Measurements from ENCODE around the gene RNF103. TPM values are rescaled to one million over a fixed set of nuclear protein-coding genes. Genes with fewer than 3 reads are reported as not detected.

RNF103 gene
- polyA plus RNA-seq, 1 of the 3 experiments (the other 2 are of a cell fraction) = 7.0 TPM

DNA sequence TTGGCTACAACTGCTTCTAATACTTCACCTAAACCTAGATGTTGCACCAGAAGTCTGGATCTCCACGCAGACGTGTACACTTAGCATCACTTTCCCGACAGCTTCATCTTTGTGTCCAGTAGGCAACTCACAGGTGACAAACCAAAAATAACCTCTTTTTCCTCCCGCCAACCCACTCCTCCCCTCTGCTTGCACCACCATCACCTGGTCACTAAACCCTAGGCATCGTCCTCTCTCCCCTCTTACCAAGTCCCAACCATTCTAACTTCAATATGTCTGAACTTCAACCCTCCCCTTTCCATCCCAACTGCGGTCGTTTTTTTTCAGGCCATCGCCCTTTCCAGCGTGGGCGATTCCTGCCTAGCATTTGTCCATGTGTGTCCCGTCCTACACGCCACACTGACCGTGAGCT, 60.0 kb downstream of the RNF103 start:
- ChIA-PET CTCF (interaction anchor here (0.9 to 1.3 kb wide), 2 partner anchors 58 to 245 kb away, joined by 3 to 5 read pairs; no protein-coding TSS in a partner anchor), POLR2A (interaction anchor here (1.4 kb wide), 1 partner anchor 59 kb away, joined by 3 read pairs; no protein-coding TSS in a partner anchor)
- Histone ChIP-seq H2AFZ (ENCODE audit: low read depth) (peak overlapping the region; percentile 97; the same call in 1 of the 2 replicates), H4K20me1 (ENCODE audit: insufficient read depth) (no peaks in the 10 kb centered on the region), H3K9ac (peak overlapping the region; percentile 97; the same call in 1 of the 2 replicates), H3K79me2 (ENCODE audit: insufficient read depth) (peaks cover 42% of the 10 kb centered on the region), H3K9me2 (no peaks in the 10 kb centered on the region), H3K9me3 (no peaks in the 10 kb centered on the region), H3K27me3 (ENCODE audit: insufficient read depth) (no peaks in the 10 kb centered on the region), H3K27ac (ENCODE audit: low read depth in 2 of 2, low read length in 1 of 2) (peak overlapping the region; percentile 95 to 99), H3K4me1 (ENCODE audit: control insufficient read depth in 1 of 2, insufficient read depth in 2 of 2, low read depth in 1 of 2, low read length in 1 of 2) (peaks cover 0 to 14% of the 10 kb centered on the region in 2 experiments; a peak in 3 of 4 replicates), H3K4me3 (ENCODE audit: low read depth in 2 of 2, low read length in 1 of 2) (peak overlapping the region in 1 of 2 experiments; percentile 92; a peak in 3 of 4 replicates), H3K36me3 (replicated peaks in 1 of 2; ENCODE audit: control insufficient read depth in 1 of 2, insufficient read depth in 2 of 2, low read length in 1 of 2) (peaks cover 2 to 8% of the 10 kb centered on the region in 2 experiments), H3F3A (replicated peaks; ENCODE audit: insufficient read depth) (no peaks in the 10 kb centered on the region), H3K4me2 (peak overlapping the region; percentile 84; the same call in 1 of the 2 replicates)
- DNase-seq = no peak
- TF ChIP-seq, protein P1, sequence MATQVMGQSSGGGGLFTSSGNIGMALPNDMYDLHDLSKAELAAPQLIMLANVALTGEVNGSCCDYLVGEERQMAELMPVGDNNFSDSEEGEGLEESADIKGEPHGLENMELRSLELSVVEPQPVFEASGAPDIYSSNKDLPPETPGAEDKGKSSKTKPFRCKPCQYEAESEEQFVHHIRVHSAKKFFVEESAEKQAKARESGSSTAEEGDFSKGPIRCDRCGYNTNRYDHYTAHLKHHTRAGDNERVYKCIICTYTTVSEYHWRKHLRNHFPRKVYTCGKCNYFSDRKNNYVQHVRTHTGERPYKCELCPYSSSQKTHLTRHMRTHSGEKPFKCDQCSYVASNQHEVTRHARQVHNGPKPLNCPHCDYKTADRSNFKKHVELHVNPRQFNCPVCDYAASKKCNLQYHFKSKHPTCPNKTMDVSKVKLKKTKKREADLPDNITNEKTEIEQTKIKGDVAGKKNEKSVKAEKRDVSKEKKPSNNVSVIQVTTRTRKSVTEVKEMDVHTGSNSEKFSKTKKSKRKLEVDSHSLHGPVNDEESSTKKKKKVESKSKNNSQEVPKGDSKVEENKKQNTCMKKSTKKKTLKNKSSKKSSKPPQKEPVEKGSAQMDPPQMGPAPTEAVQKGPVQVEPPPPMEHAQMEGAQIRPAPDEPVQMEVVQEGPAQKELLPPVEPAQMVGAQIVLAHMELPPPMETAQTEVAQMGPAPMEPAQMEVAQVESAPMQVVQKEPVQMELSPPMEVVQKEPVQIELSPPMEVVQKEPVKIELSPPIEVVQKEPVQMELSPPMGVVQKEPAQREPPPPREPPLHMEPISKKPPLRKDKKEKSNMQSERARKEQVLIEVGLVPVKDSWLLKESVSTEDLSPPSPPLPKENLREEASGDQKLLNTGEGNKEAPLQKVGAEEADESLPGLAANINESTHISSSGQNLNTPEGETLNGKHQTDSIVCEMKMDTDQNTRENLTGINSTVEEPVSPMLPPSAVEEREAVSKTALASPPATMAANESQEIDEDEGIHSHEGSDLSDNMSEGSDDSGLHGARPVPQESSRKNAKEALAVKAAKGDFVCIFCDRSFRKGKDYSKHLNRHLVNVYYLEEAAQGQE (IDR thresholded peaks at IDR 0.05; ENCODE audit: low read depth, low read length) = no peak
- 0 out of 2 replicates have a peak, but pooled peaks have one; percentile 25 for TF ChIP-seq GATA2 (CRISPR knock-in tag; IDR thresholded peaks at IDR 0.05)
- no peak for TF ChIP-seq JUND (IDR thresholded peaks at IDR 0.05)
- WGBS (ENCODE audit: low lambda C conversion rate) = 70% methylated on average over 13 of the region's 13 CpGs

DNA sequence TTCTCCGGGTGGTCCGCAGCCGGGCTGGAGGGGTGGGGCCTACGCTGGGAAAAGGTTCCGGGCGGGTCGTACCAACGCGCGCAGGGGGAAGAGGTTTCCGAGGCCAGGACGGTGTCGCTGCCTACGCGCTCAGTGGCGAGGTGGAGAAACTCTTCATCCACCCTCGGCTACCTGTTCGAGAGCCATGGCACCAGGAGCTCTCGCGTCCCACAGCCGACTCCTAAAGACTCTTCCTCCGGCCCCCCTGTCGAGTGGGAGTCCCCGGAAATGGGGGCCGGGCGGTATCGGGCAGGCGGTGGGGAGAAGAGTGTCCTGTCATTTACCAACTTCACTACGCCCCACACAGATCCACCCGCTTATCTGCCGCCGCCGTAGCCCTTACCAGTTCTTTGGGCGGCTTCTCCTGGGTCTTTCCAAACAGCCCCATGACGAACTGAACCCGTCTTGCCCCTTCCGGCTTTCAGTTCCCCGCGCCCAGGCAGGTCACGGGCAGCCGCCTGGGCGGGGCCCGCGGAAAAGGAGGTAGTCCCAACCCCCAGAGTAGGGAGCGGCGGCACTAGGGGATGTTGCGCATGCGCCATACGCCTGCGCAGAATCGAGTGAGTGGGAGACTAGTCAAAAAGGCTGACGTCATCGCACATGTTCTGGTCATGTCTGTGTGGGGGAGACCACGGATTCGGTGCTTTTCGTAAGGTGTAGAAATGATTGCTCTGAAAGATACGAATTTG, 60.6 kb downstream of the RNF103 start, which contains the start of gene CHMP3:
CHMP3 (minus strand) TSS at position 522 of the 728 bp plus-strand sequence; CDS start at position 427, 95 bp downstream.
- H3K9me2 ChIP-seq = no peaks in the 10 kb centered on the region
- no peaks in the 10 kb centered on the region for H3K9me3 ChIP-seq
- peak within 1 kb of the TSS; percentile 84 for H3K4me2 ChIP-seq
- H3K27ac ChIP-seq (ENCODE audit: low read depth in 2 of 2, low read length in 1 of 2) = peak within 1 kb of the TSS; percentile 95 to 99
- H3K9ac ChIP-seq = peak within 1 kb of the TSS; percentile 97
- no peaks in the 10 kb centered on the region for H3K27me3 ChIP-seq (ENCODE audit: insufficient read depth)
- ChIA-PET POLR2A (interaction anchor here (1.4 kb wide), 1 partner anchor 60 kb away, joined by 3 read pairs; no protein-coding TSS in a partner anchor), CTCF (interaction anchor here (0.9 to 1.3 kb wide), 2 partner anchors 59 to 246 kb away, joined by 3 to 5 read pairs; no protein-coding TSS in a partner anchor)
- DNase-seq = peak; percentile 97
- H3F3A ChIP-seq (replicated peaks; ENCODE audit: insufficient read depth) = no peaks in the 10 kb centered on the region
- 1% methylated on average over 49 of the region's 57 CpGs for WGBS (ENCODE audit: low lambda C conversion rate)
- H3K4me1 ChIP-seq (ENCODE audit: control insufficient read depth in 1 of 2, insufficient read depth in 2 of 2, low read depth in 1 of 2, low read length in 1 of 2) = peaks cover 0 to 14% of the 10 kb centered on the region in 2 experiments; a peak in 3 of 4 replicates
- peak within 1 kb of the TSS; percentile 75 to 92 for H3K4me3 ChIP-seq (ENCODE audit: low read depth in 2 of 2, low read length in 1 of 2)
- H2AFZ ChIP-seq (ENCODE audit: low read depth) = peak within 1 kb of the TSS; percentile 97
- H3K79me2 ChIP-seq (ENCODE audit: insufficient read depth) = peaks cover 47% of the 10 kb centered on the region
- peaks cover 2 to 8% of the 10 kb centered on the region in 2 experiments for H3K36me3 ChIP-seq (replicated peaks in 1 of 2; ENCODE audit: control insufficient read depth in 1 of 2, insufficient read depth in 2 of 2, low read length in 1 of 2)
- H4K20me1 ChIP-seq (ENCODE audit: insufficient read depth) = no peaks in the 10 kb centered on the region
- peak; percentile 93 for TF ChIP-seq NRF1 (IDR thresholded peaks at IDR 0.05; ENCODE audit: low read depth, low read length)
- peak; percentile 77 for TF ChIP-seq MXI1 (IDR thresholded peaks at IDR 0.05; ENCODE audit: low read depth, low read length)
- TF ChIP-seq EP300 (IDR thresholded peaks at IDR 0.05; ENCODE audit: borderline replicate concordance in 1 of 2, low read depth in 1 of 2, low read length in 1 of 2) = peak in 1 of 2 experiments; percentile 50; a peak in 1 of 4 replicates
- no peak for TF ChIP-seq EZH2phosphoT487 (IDR thresholded peaks at IDR 0.05; ENCODE audit: borderline replicate concordance, low read depth)
- TF ChIP-seq ELF1 (IDR thresholded peaks at IDR 0.05) = peak; percentile 84
- no peak for TF ChIP-seq FOXM1 (IDR thresholded peaks at IDR 0.05; ENCODE audit: low read depth)
- TF ChIP-seq, protein P2, sequence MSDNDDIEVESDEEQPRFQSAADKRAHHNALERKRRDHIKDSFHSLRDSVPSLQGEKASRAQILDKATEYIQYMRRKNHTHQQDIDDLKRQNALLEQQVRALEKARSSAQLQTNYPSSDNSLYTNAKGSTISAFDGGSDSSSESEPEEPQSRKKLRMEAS (IDR thresholded peaks at IDR 0.05; ENCODE audit: low read depth) = peak; percentile 100
- no peak for TF ChIP-seq RCOR1 (IDR thresholded peaks at IDR 0.05; ENCODE audit: low read length)
- TF ChIP-seq TAF1 (IDR thresholded peaks at IDR 0.05; ENCODE audit: borderline replicate concordance, low read depth, low read length) = peak; percentile 49; the same call in 1 of the 2 replicates
- TF ChIP-seq, protein P1 (IDR thresholded peaks at IDR 0.05; ENCODE audit: low read depth, low read length) = 0 out of 2 replicates have a peak, but pooled peaks have one; percentile 19
- TF ChIP-seq, protein P3, sequence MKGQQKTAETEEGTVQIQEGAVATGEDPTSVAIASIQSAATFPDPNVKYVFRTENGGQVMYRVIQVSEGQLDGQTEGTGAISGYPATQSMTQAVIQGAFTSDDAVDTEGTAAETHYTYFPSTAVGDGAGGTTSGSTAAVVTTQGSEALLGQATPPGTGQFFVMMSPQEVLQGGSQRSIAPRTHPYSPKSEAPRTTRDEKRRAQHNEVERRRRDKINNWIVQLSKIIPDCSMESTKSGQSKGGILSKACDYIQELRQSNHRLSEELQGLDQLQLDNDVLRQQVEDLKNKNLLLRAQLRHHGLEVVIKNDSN (IDR thresholded peaks at IDR 0.05; ENCODE audit: borderline replicate concordance, low read depth) = 0 out of 2 replicates have a peak, but pooled peaks have one; percentile 4
- no peak for TF ChIP-seq YY1 (IDR thresholded peaks at IDR 0.05; ENCODE audit: low read depth)
- TF ChIP-seq TCF12 (IDR thresholded peaks at IDR 0.05) = no peak
- TF ChIP-seq GABPA (IDR thresholded peaks at IDR 0.05; ENCODE audit: low read depth) = peak; percentile 68
- no peak for TF ChIP-seq MEF2A (IDR thresholded peaks at IDR 0.05; ENCODE audit: borderline replicate concordance, low read depth)

Measured in SK-N-SH (cell line).